ENCODE results near the gene ZCCHC4. TPM values are rescaled to one million over a fixed set of nuclear protein-coding genes. Genes with fewer than 3 reads are reported as not detected.

ZCCHC4 gene
- total and polyA plus RNA-seq, 2 of the 8 experiments (the other 6 are each of a cell fraction or from before 2014, with no cell fraction given): 9.8 to 12.5 TPM

DNA sequence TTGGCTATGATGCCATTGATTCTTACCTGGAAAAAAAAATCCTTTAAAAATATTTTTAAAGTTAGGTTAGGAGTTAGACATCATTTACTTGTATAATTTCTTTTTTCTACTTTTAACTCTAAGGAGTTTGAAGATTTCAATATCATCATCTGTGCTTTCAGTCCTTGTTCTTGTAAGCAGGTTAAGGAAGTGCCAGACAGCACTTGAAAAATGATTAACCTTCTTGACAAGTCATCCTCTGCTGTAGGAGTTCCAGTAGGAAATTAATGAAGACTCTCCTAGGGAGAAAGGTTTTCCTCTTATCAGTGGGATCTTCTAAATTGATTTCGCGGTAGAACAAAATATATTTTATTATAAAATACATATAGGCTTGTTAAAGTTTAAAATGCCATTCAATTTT, 35.4 kb downstream of the ZCCHC4 start (continued):
- TF ChIP-seq MAFK (IDR thresholded peaks at IDR 0.05; ENCODE audit: low read depth, low read length): no peak
- no peak for TF ChIP-seq CBX5 (IDR thresholded peaks at IDR 0.05; ENCODE audit: low read depth, low read length)
- TF ChIP-seq ZNF274 (IDR thresholded peaks at IDR 0.05; ENCODE audit: borderline replicate concordance, extremely low read depth, low read length): no peak
- TF ChIP-seq TAF1 (IDR thresholded peaks at IDR 0.05; ENCODE audit: low read depth, low read length): no peak
- no peak for TF ChIP-seq BACH1 (IDR thresholded peaks at IDR 0.05; ENCODE audit: low read length)
- TF ChIP-seq EP300 (IDR thresholded peaks at IDR 0.05; ENCODE audit: borderline replicate concordance in 1 of 2, low read depth in 2 of 2, low read length in 2 of 2): no peak
- no peak for TF ChIP-seq SAP30 (IDR thresholded peaks at IDR 0.05; ENCODE audit: insufficient read depth, insufficient replicate concordance, low read length)
- TF ChIP-seq BRCA1 (IDR thresholded peaks at IDR 0.05; ENCODE audit: low read depth, low read length): no peak
